H9 (cell line): Measurements from ENCODE around the gene TBXA2R. TPM values are rescaled to one million over a fixed set of nuclear protein-coding genes. Genes with fewer than 3 reads are reported as not detected.

Experiments
- DNase-seq: peaks from one replicate; pipeline ENCODE4 v3.0.0-alpha.2; 2017
- H2AFZ ChIP-seq: one replicate; pipeline ENCODE4 v1.6.1; 2013; ENCODE audit warnings: mild to moderate bottlenecking, low read length, control low read depth, moderate library complexity
- H2AK5ac ChIP-seq: 2 replicates; pipeline ENCODE4 v1.6.1; 2013; ENCODE audit warnings: low read length, control low read depth, mixed read lengths; ENCODE audit not compliant: insufficient read length
- H2BK120ac ChIP-seq: one replicate; pipeline ENCODE4 v1.6.1; 2013; ENCODE audit warnings: low read depth, mild to moderate bottlenecking, low read length, control low read depth, inconsistent platforms; ENCODE audit not compliant: poor library complexity, severe bottlenecking
- H2BK12ac ChIP-seq: 2 replicates; pipeline ENCODE4 v1.6.1; 2013; ENCODE audit warnings: low read length, control low read depth, mixed read lengths, low read depth; ENCODE audit not compliant: insufficient read length
- H2BK15ac ChIP-seq: 2 replicates; pipeline ENCODE4 v1.6.1; 2013; ENCODE audit warnings: low read depth, low read length, control low read depth
- H2BK20ac ChIP-seq: one replicate; pipeline ENCODE4 v1.6.1; 2013; ENCODE audit warnings: low read depth, mild to moderate bottlenecking, low read length, control low read depth, inconsistent platforms; ENCODE audit not compliant: poor library complexity, severe bottlenecking
- H2BK5ac ChIP-seq: 2 replicates; pipeline ENCODE4 v1.6.1; 2013; ENCODE audit warnings: low read length, control low read depth, mixed read lengths; ENCODE audit not compliant: insufficient read length
- H3K14ac ChIP-seq: 2 replicates; pipeline ENCODE4 v1.6.1; 2013; ENCODE audit warnings: low read length, control low read depth; ENCODE audit not compliant: insufficient read depth
- H3K18ac ChIP-seq: 2 replicates; pipeline ENCODE4 v1.6.1; 2013; ENCODE audit warnings: low read depth, mild to moderate bottlenecking, mixed read lengths, low read length, control low read depth; ENCODE audit not compliant: insufficient read length
- H3K23ac ChIP-seq: 2 replicates; pipeline ENCODE4 v1.6.1; 2013; ENCODE audit warnings: low read length, control low read depth, mixed read lengths, low read depth; ENCODE audit not compliant: insufficient read length
- H3K23me2 ChIP-seq: 2 replicates; pipeline ENCODE4 v1.6.1; 2013; ENCODE audit warnings: low read depth, mild to moderate bottlenecking, mixed read lengths, low read length, control low read depth; ENCODE audit not compliant: insufficient read length, poor library complexity, severe bottlenecking
- H3K27ac ChIP-seq: 2 replicates; pipeline ENCODE4 v1.5.1; 2013; ENCODE audit warnings: low read length, control low read depth, mixed read lengths, low read depth; ENCODE audit not compliant: insufficient read length
- H3K27me3 ChIP-seq: 2 replicates; pipeline ENCODE4 v1.6.1; 2013; ENCODE audit warnings: low read length, control low read depth, inconsistent platforms; ENCODE audit not compliant: insufficient read depth
- H3K4ac ChIP-seq: 2 replicates; pipeline ENCODE4 v1.6.1; 2013; ENCODE audit warnings: low read depth, mild to moderate bottlenecking, control low read depth, inconsistent platforms, low read length, moderate library complexity
- H3K4me1 ChIP-seq: 2 replicates; pipeline ENCODE4 v1.6.1; 2013; ENCODE audit warnings: low read length, control low read depth, inconsistent platforms; ENCODE audit not compliant: insufficient read depth
- H3K4me2 ChIP-seq: 2 replicates; pipeline ENCODE4 v1.6.1; 2013; ENCODE audit warnings: low read length, control low read depth, mixed read lengths; ENCODE audit not compliant: insufficient read length, insufficient read depth
- H3K56ac ChIP-seq: 2 replicates; pipeline ENCODE4 v1.6.1; 2013; ENCODE audit warnings: low read depth, mild to moderate bottlenecking, mixed read lengths, low read length, control low read depth; ENCODE audit not compliant: insufficient read length
- H3K79me1 ChIP-seq: 2 replicates; pipeline ENCODE4 v1.6.1; 2013; ENCODE audit warnings: low read depth, mild to moderate bottlenecking, moderate library complexity, low read length, control low read depth, inconsistent platforms; ENCODE audit not compliant: insufficient read depth, poor library complexity, severe bottlenecking
- H3K79me2 ChIP-seq: 2 replicates; pipeline ENCODE4 v1.6.1; 2013; ENCODE audit warnings: low read length, control low read depth, inconsistent platforms; ENCODE audit not compliant: insufficient read depth
- H3K9ac ChIP-seq: 2 replicates; pipeline ENCODE4 v1.6.1; 2013; ENCODE audit warnings: low read length, control low read depth, mixed read lengths; ENCODE audit not compliant: insufficient read length; ENCODE audit errors: extremely low read depth
- H3K9me3 ChIP-seq: one replicate; pipeline ENCODE4 v1.6.1; 2013; ENCODE audit warnings: low read depth, low read length, inconsistent platforms; ENCODE audit not compliant: control insufficient read depth
- H3T11ph ChIP-seq: one replicate; pipeline ENCODE4 v1.6.1; 2013; ENCODE audit warnings: mild to moderate bottlenecking, low read length, control low read depth, inconsistent platforms
- H4K20me1 ChIP-seq: one replicate; pipeline ENCODE4 v1.6.1; 2013; ENCODE audit not compliant: control insufficient read depth, insufficient read length, insufficient read depth
- H4K5ac ChIP-seq: 2 replicates; pipeline ENCODE4 v1.6.1; 2013; ENCODE audit warnings: low read depth, mild to moderate bottlenecking, mixed read lengths, low read length, control low read depth; ENCODE audit not compliant: insufficient read length
- H4K8ac ChIP-seq: replicated peaks from 2 replicates; pipeline ENCODE4 v1.6.1; 2013; ENCODE audit warnings: low read length, control low read depth, mixed read lengths, low read depth; ENCODE audit not compliant: insufficient read length
- H4K91ac ChIP-seq: 2 replicates; pipeline ENCODE4 v1.6.1; 2013; ENCODE audit warnings: low read depth, mild to moderate bottlenecking, moderate library complexity, mixed read lengths, low read length, control low read depth; ENCODE audit not compliant: insufficient read length
- H3K27ac Mint-ChIP-seq, 3 experiments: 2 replicates in 2 of 3; 3 replicates in 1 of 3; pipeline ENCODE4 v1.8.0; 2020 to 2021; ENCODE audit warnings: mixed read lengths in 3 of 3, mild to moderate bottlenecking in 1 of 3, moderate library complexity in 1 of 3
- H3K27me3 Mint-ChIP-seq: 2 replicates; pipeline ENCODE4 v1.8.0; 2021; ENCODE audit warnings: low read depth, mild to moderate bottlenecking, moderate library complexity, mixed read lengths
- H3K36me3 Mint-ChIP-seq, 3 experiments: 2 replicates in 2 of 3; 3 replicates in 1 of 3; pipeline ENCODE4 v1.8.0; 2020 to 2021; ENCODE audit warnings: low read depth in 3 of 3, mixed read lengths in 3 of 3; ENCODE audit not compliant: insufficient read depth in 1 of 3
- H3K4me1 Mint-ChIP-seq, 2 experiments: 2 replicates each; pipeline ENCODE4 v1.8.0; 2020; ENCODE audit warnings: mixed read lengths in 2 of 2
- H3K4me3 Mint-ChIP-seq, 2 experiments: 2 replicates in 1 of 2; 3 replicates in 1 of 2; pipeline ENCODE4 v1.8.0; 2020 to 2021; ENCODE audit warnings: mild to moderate bottlenecking in 2 of 2, mixed read lengths in 2 of 2, moderate library complexity in 1 of 2
- H3K9me3 Mint-ChIP-seq, 2 experiments: 2 replicates in 1 of 2; 3 replicates in 1 of 2; pipeline ENCODE4 v1.8.0; 2020; ENCODE audit warnings: mild to moderate bottlenecking in 2 of 2, mixed read lengths in 2 of 2, moderate library complexity in 1 of 2
- WGBS: extraction: QIAGEN DNeasy Blood & Tissue Kit; methylation state at CpG from one replicate; pipeline ENCODE4 v1.1.7; 2013; ENCODE audit warnings: missing lambda C conversion rate, low lambda C conversion rate, mixed read lengths; ENCODE audit not compliant: insufficient read length; ENCODE audit errors: extremely low coverage; 5-methylcytosine and 5-hydroxymethylcytosine counted together
- total RNA-seq: library from RNA; stranded (reverse); gene quantifications from 2 replicates; pipeline ENCODE4 v1.2.1, GENCODE V29; 2021
- TF ChIP-seq, protein P1 (sequence below): fragments of 200-600 bp; sonication (generic); conservative IDR thresholded peaks from 3 replicates; pipeline ENCODE4 v1.8.0; 2021; ENCODE audit warnings: antibody characterized with exemption, mild to moderate bottlenecking

The TBXA2R gene
- total RNA-seq, 1 experiment from 2014 or later: 0.63 TPM

DNA sequence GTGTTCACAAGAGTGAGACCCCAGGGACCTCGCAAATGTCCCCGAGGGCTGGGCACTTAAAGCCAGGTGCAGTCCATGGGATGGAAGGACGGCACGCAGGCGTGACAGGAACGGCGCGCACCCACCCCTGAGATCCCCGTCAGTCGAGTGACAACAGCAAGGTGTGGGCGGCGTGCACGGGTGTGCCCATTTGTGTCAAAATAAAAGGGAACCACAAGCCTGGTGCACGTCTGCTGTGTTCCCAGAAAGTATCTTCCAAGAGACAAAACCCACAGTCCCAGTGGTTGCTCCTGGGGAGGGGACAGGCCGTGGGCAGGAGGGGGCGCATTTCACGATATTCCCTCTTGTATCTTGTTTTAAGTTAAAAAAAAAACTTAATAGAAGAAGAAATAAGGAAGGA, 35.6 kb upstream of the TBXA2R start:
- H2BK12ac ChIP-seq: no peak overlapping the region
- no peak overlapping the region for H3K4me2 ChIP-seq
- H3T11ph ChIP-seq: no peak overlapping the region
- no CpG with 5 or more reads among the region's 17 CpGs for WGBS
- Mint-ChIP-seq H3K27ac (no peak overlapping the region), H3K36me3 (peaks cover 10 to 32% (median 30%) of the 10 kb centered on the region in 3 experiments; a peak in 6 of 7 replicates), H3K4me1 (no peaks in the 10 kb centered on the region), H3K4me3 (no peak overlapping the region; a peak in 1 of 5 replicates), H3K27me3 (no peaks in the 10 kb centered on the region), H3K9me3 (no peaks in the 10 kb centered on the region)
- no peak overlapping the region for H2AFZ ChIP-seq
- H4K91ac ChIP-seq: no peak overlapping the region
- no peak overlapping the region for H4K8ac ChIP-seq
- no peak overlapping the region for H3K18ac ChIP-seq
- H4K5ac ChIP-seq: no peak overlapping the region
- H3K23ac ChIP-seq: no peak overlapping the region
- H3K9ac ChIP-seq: no peak overlapping the region
- no peaks in the 10 kb centered on the region for H3K79me2 ChIP-seq
- no peak overlapping the region for H2BK5ac ChIP-seq
- TF ChIP-seq, protein P1, sequence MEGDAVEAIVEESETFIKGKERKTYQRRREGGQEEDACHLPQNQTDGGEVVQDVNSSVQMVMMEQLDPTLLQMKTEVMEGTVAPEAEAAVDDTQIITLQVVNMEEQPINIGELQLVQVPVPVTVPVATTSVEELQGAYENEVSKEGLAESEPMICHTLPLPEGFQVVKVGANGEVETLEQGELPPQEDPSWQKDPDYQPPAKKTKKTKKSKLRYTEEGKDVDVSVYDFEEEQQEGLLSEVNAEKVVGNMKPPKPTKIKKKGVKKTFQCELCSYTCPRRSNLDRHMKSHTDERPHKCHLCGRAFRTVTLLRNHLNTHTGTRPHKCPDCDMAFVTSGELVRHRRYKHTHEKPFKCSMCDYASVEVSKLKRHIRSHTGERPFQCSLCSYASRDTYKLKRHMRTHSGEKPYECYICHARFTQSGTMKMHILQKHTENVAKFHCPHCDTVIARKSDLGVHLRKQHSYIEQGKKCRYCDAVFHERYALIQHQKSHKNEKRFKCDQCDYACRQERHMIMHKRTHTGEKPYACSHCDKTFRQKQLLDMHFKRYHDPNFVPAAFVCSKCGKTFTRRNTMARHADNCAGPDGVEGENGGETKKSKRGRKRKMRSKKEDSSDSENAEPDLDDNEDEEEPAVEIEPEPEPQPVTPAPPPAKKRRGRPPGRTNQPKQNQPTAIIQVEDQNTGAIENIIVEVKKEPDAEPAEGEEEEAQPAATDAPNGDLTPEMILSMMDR: no peak
- no peaks in the 10 kb centered on the region for H3K23me2 ChIP-seq
- no peaks in the 10 kb centered on the region for H3K79me1 ChIP-seq
- no peak overlapping the region for H3K14ac ChIP-seq
- H2BK120ac ChIP-seq: no peak overlapping the region
- no peaks in the 10 kb centered on the region for H3K4me1 ChIP-seq
- no peak overlapping the region for H2BK20ac ChIP-seq
- no peak for DNase-seq
- no peak overlapping the region for H3K4ac ChIP-seq
- no peak overlapping the region for H3K56ac ChIP-seq
- no peaks in the 10 kb centered on the region for H3K9me3 ChIP-seq
- H2AK5ac ChIP-seq: no peak overlapping the region
- H2BK15ac ChIP-seq: no peak overlapping the region
- H4K20me1 ChIP-seq: no peaks in the 10 kb centered on the region
- no peak overlapping the region for H3K27ac ChIP-seq
- no peaks in the 10 kb centered on the region for H3K27me3 ChIP-seq
